Tibial nerve (tissue), 4 donors: ENCODE measurements around the gene ITGA11. TPM values are rescaled to one million over a fixed set of nuclear protein-coding genes. Genes with fewer than 3 reads are reported as not detected.

ENCODE experiments used
- DNase-seq, 2 donors: peaks; one replicate each; pipeline ENCODE4 v3.0.0-alpha.2; 2019; ENCODE audit warnings: low spot score in 2 of 2
- H3K27ac ChIP-seq, 4 donors: fragments of 200-600 bp; sonication (generic) in 3 of 4; one replicate each; pipeline ENCODE4 v1.5.1; 2017 to 2019; ENCODE audit warnings: mild to moderate bottlenecking in 1 of 4
- H3K27me3 ChIP-seq, 2 donors: fragments of 200-600 bp; sonication (generic) in 1 of 2; one replicate each; pipeline versions ENCODE4 v1.5.1 to v1.6.0; 2017 to 2019
- H3K36me3 ChIP-seq, 3 donors: fragments of 200-600 bp; sonication (generic); one replicate each; pipeline ENCODE4 v1.5.1; 2018 to 2019
- H3K4me1 ChIP-seq, 4 donors: fragments of 200-600 bp; sonication (generic) in 3 of 4; one replicate each; pipeline ENCODE4 v1.5.1; 2017 to 2019
- H3K4me3 ChIP-seq, 4 donors: fragments of 200-600 bp; sonication (generic) in 3 of 4; one replicate each; pipeline ENCODE4 v1.5.1; 2017 to 2019; ENCODE audit warnings: mild to moderate bottlenecking in 1 of 4, moderate library complexity in 1 of 4
- H3K9me3 ChIP-seq, 4 donors: fragments of 200-600 bp; sonication (generic) in 3 of 4; one replicate each; pipeline ENCODE4 v1.5.1; 2017 to 2019
- EP300 ChIP-seq, 2 donors: sonication (generic); formaldehyde crosslinking; IDR thresholded peaks; one replicate each; pipeline ENCODE4 v1.6.1; 2017; ENCODE audit warnings: antibody characterized with exemption in 2 of 2, mild to moderate bottlenecking in 1 of 2
- POLR2A ChIP-seq, 2 donors: fragments of 450-650 bp; IDR thresholded peaks; one replicate each; pipeline ENCODE4 v1.6.1; 2017; ENCODE audit warnings: antibody characterized with exemption in 2 of 2, mild to moderate bottlenecking in 2 of 2, moderate library complexity in 2 of 2
- WGBS, 2 donors: methylation state at CpG; one replicate each; pipeline ENCODE4 v1.1.5; 2018; 5-methylcytosine and 5-hydroxymethylcytosine counted together
- total RNA-seq, 4 donors: library from RNA; depleted of rRNA; stranded (reverse); fragments of >200 nt; gene quantifications; one replicate each; pipeline ENCODE4 v1.1.0, GENCODE V29; 2016
- TF ChIP-seq, protein P1 (sequence below), 5 experiments: fragments of 200-600 bp in 3 of 5; fragments of 450-650 bp in 2 of 5; sonication (generic) in 3 of 5; IDR thresholded peaks; one replicate each; pipeline ENCODE4 v1.5.1; 2016 to 2019; ENCODE audit warnings: antibody characterized with exemption in 5 of 5, mild to moderate bottlenecking in 3 of 5, moderate library complexity in 2 of 5

ITGA11 gene
- total RNA-seq, 4 donors from 2014 or later: 2.7 to 12.1 (median 6.9) TPM

DNA sequence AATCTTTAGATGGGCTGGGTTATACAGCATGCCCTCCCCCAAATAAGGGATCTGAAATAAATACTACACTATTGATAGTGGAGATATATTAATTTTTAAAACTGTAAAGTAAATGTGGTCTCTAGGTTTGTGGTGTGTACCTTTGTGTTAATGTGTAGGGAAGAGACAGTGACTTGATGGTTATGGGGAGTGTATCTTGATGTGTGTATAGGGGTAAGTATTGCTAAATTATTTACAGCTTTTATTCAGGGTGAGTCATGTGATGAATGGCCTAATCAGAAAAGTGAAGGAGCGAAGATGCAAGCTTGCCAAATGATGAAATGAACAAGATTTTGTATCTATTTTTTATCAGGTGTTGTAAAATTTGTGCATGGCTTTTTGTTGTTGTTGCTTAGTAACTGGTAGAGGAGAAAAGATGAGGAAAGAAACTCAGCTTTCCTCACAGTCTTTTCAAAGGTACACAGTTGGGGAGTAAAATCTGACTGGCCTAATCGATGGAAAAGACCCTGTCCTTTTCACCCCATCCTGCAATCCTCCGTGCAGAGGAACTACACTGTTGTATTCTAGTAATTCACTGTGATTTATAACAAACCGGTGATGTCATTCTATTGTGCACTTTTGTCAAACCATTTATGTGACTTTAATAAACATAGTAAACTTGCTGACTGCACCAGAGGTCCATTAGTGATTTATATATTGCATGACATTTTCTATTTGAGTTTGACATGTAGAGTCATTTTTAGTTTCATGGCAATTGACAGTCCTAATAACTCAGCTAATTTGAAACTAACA lies 136.8 kb downstream of the ITGA11 start:
- Histone ChIP-seq H3K27me3 (no peaks in the 10 kb centered on the region), H3K4me3 (no peak overlapping the region), H3K4me1 (peaks cover 0 to 63% (median 13%) of the 10 kb centered on the region in 4 donors), H3K36me3 (peaks cover 0 to 22% (median 6%) of the 10 kb centered on the region in 3 donors), H3K27ac (no peak overlapping the region), H3K9me3 (no peaks in the 10 kb centered on the region)
- TF ChIP-seq POLR2A (IDR thresholded peaks at IDR 0.05) (no peak), EP300 (IDR thresholded peaks at IDR 0.05) (no peak)
- TF ChIP-seq, protein P1, sequence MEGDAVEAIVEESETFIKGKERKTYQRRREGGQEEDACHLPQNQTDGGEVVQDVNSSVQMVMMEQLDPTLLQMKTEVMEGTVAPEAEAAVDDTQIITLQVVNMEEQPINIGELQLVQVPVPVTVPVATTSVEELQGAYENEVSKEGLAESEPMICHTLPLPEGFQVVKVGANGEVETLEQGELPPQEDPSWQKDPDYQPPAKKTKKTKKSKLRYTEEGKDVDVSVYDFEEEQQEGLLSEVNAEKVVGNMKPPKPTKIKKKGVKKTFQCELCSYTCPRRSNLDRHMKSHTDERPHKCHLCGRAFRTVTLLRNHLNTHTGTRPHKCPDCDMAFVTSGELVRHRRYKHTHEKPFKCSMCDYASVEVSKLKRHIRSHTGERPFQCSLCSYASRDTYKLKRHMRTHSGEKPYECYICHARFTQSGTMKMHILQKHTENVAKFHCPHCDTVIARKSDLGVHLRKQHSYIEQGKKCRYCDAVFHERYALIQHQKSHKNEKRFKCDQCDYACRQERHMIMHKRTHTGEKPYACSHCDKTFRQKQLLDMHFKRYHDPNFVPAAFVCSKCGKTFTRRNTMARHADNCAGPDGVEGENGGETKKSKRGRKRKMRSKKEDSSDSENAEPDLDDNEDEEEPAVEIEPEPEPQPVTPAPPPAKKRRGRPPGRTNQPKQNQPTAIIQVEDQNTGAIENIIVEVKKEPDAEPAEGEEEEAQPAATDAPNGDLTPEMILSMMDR (IDR thresholded peaks at IDR 0.05): no peak
- no peak for DNase-seq
- 61 to 62% methylated on average over 4 of the region's 4 CpGs for WGBS, 2 donors

DNA sequence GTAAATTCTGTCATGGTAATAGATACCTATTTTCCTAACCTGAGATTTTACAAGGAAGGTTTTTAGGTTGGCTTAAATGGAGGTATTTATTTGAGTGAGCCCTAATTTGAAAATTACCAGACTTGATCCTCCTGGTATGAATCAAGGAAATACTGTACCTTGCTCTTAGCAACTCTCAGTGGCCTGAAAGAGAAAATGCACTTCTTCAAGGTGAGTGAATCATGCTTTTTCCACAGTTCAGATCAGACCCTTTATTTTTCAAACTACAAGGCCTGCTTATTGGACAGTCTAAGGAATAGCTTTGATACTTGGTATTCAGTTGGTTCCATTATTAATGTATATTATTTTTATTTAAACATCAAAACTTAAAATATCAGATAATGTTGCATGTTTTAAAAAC lies 139.0 kb downstream of the ITGA11 start:
- TF ChIP-seq EP300 (IDR thresholded peaks at IDR 0.05): no peak
- TF ChIP-seq POLR2A (IDR thresholded peaks at IDR 0.05): no peak
- TF ChIP-seq, protein P1 (IDR thresholded peaks at IDR 0.05): no peak
- H3K9me3 ChIP-seq: no peaks in the 10 kb centered on the region
- peaks cover 0 to 64% (median 4%) of the 10 kb centered on the region in 4 donors for H3K4me1 ChIP-seq

DNA sequence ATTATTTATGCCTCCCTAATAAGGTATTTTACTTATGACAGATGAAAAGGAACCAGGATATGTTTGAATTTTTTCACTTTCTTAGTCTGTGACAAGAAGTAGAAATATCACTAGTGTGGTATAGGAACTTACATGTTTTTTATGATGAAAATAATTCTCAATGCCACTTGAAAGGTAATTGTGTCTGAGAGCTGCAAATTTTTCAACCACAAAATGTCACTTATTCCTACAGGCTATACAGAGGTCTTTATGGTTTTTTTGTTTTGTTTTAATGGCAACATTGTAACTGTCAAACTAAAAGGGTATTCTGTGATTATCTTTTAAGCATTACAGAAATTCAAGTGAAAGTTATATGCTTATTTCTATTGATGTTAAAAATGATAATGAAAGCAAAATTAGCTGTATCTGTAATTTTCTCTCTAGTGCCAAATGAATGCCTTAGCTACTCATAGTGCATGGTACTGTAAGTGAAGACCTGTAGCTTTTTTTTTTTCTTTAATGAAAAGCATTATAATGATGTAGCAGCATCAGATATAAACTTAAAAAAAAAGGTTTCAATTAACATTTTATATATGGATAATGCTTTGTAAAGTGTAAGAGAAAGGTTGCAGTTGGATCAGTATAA lies 139.7 kb downstream of the ITGA11 start:
- DNase-seq: no peak
- TF ChIP-seq, protein P1 (IDR thresholded peaks at IDR 0.05): no peak

More for the DNA sequence above, 139.0 kb downstream of the ITGA11 start:
- DNase-seq: no peak
- H3K36me3 ChIP-seq: peaks cover 0 to 34% (median 6%) of the 10 kb centered on the region in 3 donors
- no peak overlapping the region for H3K4me3 ChIP-seq
- H3K27ac ChIP-seq: no peak overlapping the region
- H3K27me3 ChIP-seq: no peaks in the 10 kb centered on the region

DNA sequence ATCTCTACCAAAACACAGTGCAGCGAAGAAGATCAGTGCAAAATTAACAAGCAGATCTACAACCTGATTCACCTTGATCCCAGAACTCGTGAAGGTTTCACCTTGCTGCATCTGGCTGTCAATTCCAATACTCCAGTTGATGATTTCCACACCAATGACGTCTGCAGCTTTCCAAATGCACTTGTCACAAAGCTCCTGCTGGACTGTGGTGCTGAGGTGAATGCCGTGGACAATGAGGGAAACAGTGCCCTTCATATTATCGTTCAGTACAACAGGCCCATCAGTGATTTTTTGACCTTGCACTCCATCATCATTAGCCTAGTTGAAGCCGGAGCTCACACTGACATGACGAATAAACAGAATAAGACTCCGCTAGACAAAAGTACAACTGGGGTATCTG lies 141.2 kb downstream of the ITGA11 start:
- WGBS, 2 donors: 82 to 85% methylated on average over 8 of the region's 8 CpGs
- Histone ChIP-seq H3K27ac (no peak overlapping the region), H3K27me3 (no peaks in the 10 kb centered on the region), H3K9me3 (no peaks in the 10 kb centered on the region), H3K4me3 (no peak overlapping the region), H3K36me3 (peaks cover 0 to 29% (median 6%) of the 10 kb centered on the region in 3 donors), H3K4me1 (peaks cover 0 to 84% (median 9%) of the 10 kb centered on the region in 4 donors)
- peak in 1 of 2 donors; percentile 3 for DNase-seq
- TF ChIP-seq, protein P1 (IDR thresholded peaks at IDR 0.05): no peak
- TF ChIP-seq EP300 (IDR thresholded peaks at IDR 0.05) (no peak), POLR2A (IDR thresholded peaks at IDR 0.05) (no peak)

More for the DNA sequence above, 139.7 kb downstream of the ITGA11 start:
- Histone ChIP-seq H3K27ac (no peak overlapping the region), H3K9me3 (no peaks in the 10 kb centered on the region), H3K4me1 (peaks cover 0 to 71% (median 6%) of the 10 kb centered on the region in 4 donors), H3K4me3 (no peak overlapping the region), H3K27me3 (no peaks in the 10 kb centered on the region), H3K36me3 (peaks cover 0 to 34% (median 6%) of the 10 kb centered on the region in 3 donors)
